Astrocyte (in vitro differentiated cells and primary cell): ENCODE results near the gene DCX.

Experiments
- EZH2 ChIP-seq: IDR thresholded peaks from 2 replicates; pipeline ENCODE4 v1.6.1; 2012; ENCODE audit warnings: mild to moderate bottlenecking, low read length, inconsistent platforms; ENCODE audit not compliant: insufficient read depth
- TF ChIP-seq, protein P1 (sequence below): IDR thresholded peaks from 2 replicates; pipeline ENCODE4 v1.5.1; 2011; ENCODE audit warnings: low read depth, mild to moderate bottlenecking, inconsistent platforms, low read length, moderate library complexity; ENCODE audit not compliant: insufficient read depth

- TF ChIP-seq, protein P1, sequence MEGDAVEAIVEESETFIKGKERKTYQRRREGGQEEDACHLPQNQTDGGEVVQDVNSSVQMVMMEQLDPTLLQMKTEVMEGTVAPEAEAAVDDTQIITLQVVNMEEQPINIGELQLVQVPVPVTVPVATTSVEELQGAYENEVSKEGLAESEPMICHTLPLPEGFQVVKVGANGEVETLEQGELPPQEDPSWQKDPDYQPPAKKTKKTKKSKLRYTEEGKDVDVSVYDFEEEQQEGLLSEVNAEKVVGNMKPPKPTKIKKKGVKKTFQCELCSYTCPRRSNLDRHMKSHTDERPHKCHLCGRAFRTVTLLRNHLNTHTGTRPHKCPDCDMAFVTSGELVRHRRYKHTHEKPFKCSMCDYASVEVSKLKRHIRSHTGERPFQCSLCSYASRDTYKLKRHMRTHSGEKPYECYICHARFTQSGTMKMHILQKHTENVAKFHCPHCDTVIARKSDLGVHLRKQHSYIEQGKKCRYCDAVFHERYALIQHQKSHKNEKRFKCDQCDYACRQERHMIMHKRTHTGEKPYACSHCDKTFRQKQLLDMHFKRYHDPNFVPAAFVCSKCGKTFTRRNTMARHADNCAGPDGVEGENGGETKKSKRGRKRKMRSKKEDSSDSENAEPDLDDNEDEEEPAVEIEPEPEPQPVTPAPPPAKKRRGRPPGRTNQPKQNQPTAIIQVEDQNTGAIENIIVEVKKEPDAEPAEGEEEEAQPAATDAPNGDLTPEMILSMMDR: no peak
- no peak for TF ChIP-seq EZH2
These were observed 146.5 kb downstream of the DCX start for GRCh38 chrX:111265486-111265885.
